OCI-LY1 (cell line): ENCODE data around the gene S100A2.
"Not testable (repeated sequence)": the region's sequence is repeated elsewhere in the genome, so short reads cannot be mapped to it uniquely, and the experiment has no call there.

ENCODE experiments used
- EZH2 ChIP-seq: fragments of 200-600 bp; sonication (generic), shearing (Covaris generic); IDR thresholded peaks from 2 replicates; pipeline ENCODE4 v1.8.0; 2017; ENCODE audit warnings: borderline replicate concordance, mixed run types, mild to moderate bottlenecking, antibody characterized with exemption, low read length, moderate library complexity, mixed read lengths
- TF ChIP-seq, protein P1 (sequence below): fragments of 200-600 bp; sonication (generic), shearing (Covaris generic); IDR thresholded peaks from 2 replicates; pipeline ENCODE4 v1.5.1; 2017; ENCODE audit warnings: mild to moderate bottlenecking, antibody characterized with exemption, low read length, moderate library complexity, mixed read lengths

DNA sequence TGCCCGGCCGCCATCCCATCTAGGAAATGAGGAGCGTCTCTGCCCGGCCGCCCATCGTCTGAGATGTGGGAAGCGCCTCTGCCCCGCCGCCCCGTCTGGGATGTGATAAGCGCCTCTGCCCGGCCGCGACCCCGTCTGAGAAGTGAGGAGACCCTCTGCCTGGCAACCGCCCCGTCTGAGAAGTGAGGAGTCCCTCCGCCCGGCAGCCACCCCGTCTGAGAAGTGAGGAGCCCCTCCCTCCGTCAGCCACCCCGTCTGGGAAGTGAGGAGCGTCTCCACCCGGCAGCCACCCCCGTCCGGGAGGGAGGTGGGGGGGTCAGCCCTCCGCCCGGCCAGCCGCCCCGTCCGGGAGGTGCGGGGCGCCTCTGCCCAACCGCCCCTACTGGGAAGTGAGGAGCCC lies 17.2 kb upstream of the S100A2 start:
- TF ChIP-seq, protein P1, sequence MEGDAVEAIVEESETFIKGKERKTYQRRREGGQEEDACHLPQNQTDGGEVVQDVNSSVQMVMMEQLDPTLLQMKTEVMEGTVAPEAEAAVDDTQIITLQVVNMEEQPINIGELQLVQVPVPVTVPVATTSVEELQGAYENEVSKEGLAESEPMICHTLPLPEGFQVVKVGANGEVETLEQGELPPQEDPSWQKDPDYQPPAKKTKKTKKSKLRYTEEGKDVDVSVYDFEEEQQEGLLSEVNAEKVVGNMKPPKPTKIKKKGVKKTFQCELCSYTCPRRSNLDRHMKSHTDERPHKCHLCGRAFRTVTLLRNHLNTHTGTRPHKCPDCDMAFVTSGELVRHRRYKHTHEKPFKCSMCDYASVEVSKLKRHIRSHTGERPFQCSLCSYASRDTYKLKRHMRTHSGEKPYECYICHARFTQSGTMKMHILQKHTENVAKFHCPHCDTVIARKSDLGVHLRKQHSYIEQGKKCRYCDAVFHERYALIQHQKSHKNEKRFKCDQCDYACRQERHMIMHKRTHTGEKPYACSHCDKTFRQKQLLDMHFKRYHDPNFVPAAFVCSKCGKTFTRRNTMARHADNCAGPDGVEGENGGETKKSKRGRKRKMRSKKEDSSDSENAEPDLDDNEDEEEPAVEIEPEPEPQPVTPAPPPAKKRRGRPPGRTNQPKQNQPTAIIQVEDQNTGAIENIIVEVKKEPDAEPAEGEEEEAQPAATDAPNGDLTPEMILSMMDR = not testable (repeated sequence)
- not testable (repeated sequence) for TF ChIP-seq EZH2
